Left renal pelvis (tissue), 4 donors: ENCODE measurements around the gene ENTPD6. TPM values are rescaled to one million over a fixed set of nuclear protein-coding genes. Genes with fewer than 3 reads are reported as not detected.
"Not testable (repeated sequence)": the region's sequence is repeated elsewhere in the genome, so short reads cannot be mapped to it uniquely, and the experiment has no call there.

Experiments
- DNase-seq, 4 donors: peaks; one replicate each; pipeline ENCODE4 v3.0.0-alpha.2; 2013; ENCODE audit warnings: low read depth in 4 of 4, low spot score in 3 of 4
- polyA plus RNA-seq, 4 donors: library from polyadenylated mRNA; unstranded; fragments of 120-200 nt; gene quantifications; one replicate each; pipeline ENCODE4 v1.2.1, GENCODE V29; 2013; ENCODE audit not compliant: insufficient read length in 4 of 4

The ENTPD6 gene
- polyA plus RNA-seq, 4 donors: 28.0 to 49.2 (median 40.4) TPM

DNA sequence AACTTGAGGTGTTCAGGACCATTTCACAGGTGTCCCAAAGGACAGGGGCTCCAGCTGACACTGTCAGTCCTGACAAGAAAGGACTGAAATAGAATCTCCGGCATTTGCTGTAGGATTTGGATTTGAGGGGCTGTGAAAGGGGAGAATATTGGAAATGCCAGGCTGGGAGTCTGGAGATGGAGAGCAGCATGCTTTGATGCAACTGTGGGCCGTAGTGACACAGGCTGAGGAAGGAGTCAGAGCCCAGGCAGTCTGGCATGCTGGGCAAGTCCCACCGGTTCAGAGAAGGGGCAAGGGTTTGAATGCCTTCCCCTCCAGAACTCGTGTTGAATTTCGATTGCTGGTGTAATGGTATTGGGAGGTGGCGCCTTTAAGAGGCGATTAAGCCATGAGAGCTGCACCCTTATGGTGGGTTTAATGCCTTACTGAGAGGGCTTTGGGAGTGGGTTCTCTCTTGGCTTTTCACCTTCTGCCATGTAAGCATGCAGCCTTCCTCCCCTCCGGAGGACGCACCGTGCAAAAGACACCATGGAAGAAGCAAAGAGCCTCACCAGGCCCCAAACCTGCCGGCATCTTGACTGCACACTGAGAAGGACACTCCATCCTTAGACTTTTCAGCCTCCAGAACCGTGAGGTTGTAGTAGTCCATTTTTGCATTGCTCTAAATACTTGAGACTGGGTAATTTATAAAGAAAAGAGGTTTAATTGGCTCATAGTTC, 43.0 kb downstream of the ENTPD6 start:
- no peak for DNase-seq

DNA sequence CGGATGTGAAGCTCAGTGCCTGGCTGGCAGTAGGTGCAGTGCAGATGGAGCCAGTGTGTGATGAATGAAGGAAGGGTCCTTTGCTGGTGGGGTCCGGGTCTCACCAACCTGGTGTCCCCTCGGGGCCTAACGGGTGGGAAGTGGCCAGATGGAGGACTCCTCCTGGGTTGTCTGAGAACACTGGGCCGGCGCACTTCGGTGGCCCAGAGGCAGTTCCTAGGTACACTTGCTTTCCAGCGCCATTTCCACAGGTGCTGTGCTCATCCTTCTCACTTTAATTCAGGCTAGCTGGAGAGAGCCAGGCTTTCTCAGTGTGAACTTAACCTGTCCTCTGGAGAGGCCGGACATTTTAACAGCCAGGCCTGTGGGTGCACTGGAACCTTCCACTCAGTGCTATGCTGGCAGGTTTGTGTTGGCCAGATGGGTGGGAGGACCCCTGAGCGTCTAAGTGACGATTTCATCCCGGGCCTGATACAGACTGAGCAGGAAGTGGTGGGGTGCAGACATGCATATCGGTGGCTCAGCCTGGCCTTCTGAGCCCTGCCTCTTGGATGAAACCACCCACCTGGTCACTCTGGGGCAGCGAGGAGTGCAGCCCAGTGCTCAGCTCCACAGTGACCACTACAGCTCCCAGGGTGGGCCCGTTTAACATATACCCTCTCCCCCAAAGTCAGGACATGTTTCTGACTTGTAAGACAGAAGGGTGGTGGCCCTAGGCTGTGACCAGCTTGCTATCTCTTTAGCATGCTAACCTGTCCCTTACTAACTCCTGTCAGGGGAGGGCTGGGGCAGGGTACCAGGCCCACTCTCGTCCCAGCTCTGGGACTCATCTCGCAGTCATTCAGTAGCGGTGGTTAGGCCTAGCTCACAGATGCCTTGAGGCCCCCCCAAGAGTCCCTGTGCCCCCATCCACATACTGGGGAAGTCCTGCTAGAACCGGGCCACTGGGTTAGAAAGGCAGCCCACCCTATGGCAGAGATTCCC, 44.2 kb downstream of the ENTPD6 start:
- no peak for DNase-seq

DNA sequence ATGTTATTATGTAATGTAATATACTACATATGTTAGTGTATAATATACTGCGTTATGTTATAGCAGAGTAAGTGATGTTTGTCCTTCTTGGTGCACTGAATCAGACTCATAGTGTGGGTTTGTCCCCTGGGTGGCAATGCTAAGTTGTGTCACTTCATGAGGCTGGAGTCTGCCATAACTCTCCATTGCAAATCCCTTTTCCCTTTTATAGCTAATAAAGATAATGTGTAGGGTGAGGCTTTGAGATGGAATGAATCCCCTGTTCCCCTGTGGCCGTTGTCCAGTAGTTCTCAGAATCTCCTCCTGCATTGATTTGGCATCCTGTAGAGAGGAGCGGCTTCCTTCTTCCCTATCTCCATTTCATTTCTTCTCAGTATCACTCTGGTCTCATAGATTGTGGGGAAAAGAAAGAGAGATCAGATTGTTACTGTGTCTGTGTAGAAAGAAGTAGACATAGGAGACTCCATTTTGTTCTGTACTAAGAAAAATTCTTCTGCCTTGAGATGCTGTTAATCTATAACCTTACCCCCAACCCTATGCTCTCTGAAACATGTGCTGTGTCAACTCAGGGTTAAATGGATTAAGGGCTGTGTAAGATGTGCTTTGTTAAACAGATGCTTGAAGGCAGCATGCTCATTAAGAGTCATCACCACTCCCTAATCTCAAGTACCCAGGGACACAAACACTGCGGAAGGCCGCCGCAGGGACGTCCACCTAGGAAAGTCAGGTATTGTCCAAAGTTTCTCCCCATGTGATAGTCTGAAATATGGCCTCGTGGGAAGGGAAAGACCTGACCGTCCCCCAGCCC, 45.5 kb downstream of the ENTPD6 start:
- not testable (repeated sequence) for DNase-seq

DNA sequence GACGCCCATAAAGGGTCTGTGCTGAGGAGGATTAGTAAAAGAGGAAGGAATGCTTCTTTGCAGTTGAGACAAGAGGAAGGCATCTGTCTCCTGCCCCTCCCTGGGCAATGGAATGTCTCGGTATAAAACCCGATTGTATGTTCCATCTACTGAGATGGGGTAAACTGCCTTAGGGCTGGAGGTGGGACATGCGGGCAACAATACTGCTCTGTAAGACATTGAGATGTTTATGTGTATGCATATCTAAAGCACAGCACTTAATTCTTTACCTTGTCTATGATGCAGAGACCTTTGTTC, 46.1 kb downstream of the ENTPD6 start:
- not testable (repeated sequence) for DNase-seq

DNA sequence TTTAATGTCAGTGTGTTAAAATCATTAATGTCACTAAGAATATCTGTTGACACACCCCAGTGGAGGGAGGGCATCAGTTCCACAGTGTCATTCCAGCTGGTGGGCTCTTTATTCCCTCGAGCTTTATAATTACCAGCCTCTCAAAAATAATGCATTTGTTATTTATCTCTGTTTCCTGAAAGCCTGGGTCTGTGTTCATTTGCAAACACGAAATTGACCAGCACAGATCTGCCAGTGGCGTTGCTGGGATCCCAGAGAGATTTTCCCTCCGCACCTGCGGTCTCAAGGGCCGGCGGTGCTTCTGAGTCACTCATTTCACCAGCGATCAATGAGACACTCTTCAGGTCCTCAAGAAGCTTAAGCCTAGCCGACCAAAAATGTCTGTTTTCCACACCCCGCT, 46.7 kb downstream of the ENTPD6 start:
- DNase-seq: no peak

DNA sequence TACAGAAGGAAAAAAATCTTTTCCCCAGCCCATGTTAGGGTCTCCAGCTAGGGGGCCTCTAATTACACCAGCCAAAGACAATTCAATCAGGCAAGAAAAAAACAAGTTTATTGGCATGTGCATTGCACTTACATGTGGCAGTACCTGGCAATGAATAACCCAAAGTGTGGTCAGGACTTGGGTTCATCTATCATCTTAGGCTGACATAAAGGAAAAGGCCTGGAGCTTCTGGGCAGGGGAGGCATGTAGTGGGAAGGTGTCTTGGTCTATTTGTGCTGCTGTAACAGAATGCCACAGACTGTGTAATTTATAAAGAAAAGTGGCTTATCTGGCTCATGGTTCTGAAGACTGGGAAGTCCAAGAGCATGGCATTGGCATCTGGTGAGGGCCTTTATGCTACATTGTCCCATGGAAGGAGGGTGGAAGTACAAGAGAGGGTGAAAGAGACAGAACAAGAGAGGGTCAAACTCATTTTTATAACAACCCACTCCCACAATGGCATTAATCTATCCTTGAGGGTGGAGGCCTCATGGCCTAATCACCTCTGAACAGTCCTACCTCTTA, 48.0 kb downstream of the ENTPD6 start:
- DNase-seq: no peak

DNA sequence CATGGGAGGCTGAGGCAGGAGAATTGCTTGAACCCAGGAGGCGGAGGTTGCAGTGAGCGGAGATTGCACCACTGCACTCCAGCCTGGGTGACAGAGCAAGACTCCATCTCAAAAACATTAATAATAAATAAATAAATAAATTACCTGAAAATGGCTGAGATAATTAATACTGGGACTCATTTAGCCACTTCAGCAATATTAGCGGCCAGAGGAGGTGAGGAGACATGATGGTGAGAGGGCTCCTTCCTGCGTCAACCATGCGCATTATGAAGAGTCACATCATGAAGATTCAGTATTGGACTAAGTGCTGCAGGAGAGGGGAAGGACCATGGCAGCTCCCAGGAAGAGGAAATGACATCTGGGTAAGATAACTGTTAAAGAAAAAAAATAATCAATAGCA, 49.5 kb downstream of the ENTPD6 start:
- no peak for DNase-seq

DNA sequence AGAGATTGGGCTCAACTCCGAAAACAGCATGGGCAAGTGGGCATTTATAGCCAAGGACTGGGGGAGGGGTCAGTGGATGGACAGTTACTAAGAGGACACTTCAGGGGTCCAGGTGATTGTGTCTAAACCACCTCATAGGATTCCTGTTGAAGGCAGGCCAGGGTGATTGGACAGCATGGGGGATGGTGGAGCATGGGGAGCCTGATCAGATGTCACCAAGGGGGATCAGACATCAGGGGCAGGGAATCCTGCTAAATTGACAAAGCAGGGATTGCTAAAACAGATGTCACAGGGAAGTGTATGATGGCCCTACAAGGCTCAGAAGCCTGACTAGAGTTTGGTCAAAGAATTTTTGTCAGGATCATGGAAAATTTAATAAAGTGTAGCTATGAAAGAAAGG, 49.9 kb downstream of the ENTPD6 start:
- DNase-seq: no peak

DNA sequence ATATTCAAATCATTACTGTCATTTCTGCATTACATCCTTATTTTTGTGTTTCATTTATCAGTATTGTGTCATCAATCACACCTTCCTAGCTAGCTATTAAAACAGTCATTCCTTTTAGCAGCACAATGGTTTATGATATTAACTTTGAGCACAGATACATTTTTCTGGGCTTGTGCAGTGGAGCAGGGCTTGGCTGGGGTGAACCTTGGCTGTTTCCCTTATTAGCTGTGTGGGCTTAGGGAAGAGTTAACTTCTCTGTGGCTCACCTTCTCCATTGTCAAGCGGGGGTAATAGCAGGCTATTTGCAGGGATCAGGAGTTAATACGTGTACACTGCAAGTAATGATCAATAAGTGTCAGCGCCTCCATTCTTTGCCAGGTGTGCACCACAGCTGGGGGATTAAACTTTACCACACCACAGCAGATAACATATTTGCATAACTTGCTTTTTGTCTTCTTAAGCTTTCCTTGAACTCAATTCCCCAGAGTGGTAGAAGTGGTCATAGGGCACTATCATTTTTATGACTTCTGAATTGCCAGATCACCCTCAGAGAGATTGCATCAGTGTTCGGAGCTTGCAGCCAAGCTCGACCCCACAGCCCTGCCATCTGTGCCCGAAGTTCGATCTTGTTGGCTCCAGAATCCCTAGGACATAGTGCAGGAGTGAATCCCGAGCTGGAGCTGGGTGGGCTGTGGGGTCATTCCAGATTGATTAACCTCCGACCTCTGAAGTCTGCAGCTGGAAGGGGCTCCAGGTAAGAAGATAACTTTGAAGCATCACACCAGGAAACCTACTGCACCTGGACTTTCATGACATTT, 50.9 kb downstream of the ENTPD6 start:
- no peak for DNase-seq

DNA sequence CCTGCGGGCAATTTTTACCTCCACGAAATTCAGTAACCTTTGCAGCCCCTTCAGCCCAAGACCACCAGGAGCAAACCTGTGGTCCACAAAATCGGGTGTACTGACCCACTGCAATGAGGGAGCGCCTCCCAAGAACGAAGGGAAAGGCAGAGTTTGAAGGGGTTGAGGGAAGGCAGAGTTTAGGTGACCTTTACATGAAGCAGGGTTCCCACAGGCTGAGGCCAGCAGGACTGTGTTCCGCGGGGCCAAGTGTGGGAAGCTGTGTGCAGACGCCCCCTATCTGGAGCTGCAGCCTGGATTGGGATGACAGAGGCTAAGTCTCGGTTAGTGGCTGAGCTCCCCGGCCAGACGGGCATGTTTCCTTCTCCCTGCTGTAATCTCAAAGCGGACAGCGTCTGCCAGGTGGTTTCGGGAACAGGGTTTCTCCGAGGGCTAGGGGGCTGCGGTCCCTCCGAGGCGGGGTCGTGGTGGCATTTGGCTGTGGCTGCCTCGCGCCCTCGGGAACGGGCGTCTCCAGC, 51.5 kb downstream of the ENTPD6 start:
- DNase-seq: peak in 1 of 4 donors; percentile 25

DNA sequence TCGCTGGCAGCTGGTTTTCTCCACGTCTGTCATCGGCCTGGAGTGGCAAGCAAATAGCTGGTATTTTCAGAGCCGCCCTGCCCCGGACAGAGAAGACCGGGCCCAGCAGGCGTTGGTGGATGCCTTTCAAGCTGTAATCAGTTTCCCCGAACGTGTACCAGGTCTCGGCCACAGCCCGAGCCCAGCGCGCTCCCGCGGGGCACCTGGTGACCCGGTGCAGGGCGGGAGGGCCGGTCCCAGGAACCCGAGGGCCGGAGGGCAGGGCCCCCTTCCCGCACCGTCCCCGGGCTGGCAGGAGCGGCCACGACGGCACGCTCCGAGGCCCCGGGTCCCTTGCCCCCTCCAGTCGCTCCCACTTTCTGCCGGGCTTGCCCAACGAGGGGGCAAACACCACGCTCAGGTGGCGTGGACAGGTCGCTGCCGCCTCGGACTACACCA, 52.0 kb downstream of the ENTPD6 start:
- DNase-seq: peak in 1 of 4 donors; percentile 26

DNA sequence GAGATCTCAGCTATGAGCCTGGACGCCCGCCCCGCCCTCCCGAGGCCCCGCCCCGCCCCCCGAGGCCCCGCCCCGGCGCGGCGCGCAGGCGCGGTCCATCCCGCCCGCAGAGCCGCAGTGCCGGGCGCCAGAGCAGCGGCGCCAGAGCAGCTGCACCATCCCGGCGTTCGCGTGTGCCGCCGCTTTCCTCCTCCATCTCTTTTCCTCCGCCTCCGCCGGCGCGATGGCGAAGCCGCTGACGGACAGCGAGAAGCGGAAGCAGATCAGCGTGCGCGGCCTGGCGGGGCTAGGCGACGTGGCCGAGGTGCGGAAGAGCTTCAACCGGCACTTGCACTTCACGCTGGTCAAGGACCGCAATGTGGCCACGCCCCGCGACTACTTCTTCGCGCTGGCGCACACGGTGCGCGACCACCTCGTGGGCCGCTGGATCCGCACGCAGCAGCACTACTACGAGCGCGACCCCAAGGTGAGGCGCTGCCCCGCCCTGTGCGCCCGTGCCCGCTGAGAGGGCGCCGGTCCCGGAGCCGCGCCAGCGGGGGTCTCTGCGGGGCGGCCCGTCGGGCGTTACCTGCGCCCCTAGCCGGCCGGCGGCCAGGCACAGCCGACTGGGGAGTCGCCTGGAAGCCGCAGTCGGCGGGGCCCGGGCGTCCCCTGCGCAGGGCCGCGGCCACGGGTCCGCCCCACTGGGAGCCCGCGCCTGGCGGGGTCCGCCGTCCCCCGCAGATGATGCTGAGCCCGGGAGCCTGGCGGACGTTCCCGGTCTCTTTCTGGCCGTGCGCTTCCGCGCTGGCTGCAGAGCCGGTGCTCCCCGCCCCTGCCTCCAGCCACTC, 52.7 kb downstream of the ENTPD6 start, which contains the start of gene PYGB:
TSS of gene PYGB (plus strand) at position 130 of the 830 bp plus-strand sequence. CDS start at position 224, 94 bp downstream.
- DNase-seq: peak; percentile 45 to 69 (median 62)

DNA sequence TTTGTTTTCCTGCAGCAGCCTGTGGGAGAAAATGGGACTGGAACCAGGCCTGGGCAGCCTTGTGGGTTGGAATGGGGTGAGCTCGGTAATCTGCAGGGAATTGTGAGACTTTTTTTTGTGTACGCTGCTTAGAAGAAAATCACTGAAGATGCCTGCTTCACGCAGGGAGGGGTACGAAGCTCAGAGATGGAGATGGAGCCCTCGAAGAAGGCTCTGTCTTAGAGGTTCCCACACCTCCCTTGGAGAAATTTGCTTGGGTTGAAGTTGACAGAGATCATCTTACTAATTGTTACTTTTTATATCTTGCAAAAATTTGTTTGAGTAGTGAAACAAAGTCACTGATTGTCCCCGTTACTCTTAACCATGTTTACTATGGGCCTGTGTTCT, 53.3 kb downstream of the ENTPD6 start:
- no peak for DNase-seq

DNA sequence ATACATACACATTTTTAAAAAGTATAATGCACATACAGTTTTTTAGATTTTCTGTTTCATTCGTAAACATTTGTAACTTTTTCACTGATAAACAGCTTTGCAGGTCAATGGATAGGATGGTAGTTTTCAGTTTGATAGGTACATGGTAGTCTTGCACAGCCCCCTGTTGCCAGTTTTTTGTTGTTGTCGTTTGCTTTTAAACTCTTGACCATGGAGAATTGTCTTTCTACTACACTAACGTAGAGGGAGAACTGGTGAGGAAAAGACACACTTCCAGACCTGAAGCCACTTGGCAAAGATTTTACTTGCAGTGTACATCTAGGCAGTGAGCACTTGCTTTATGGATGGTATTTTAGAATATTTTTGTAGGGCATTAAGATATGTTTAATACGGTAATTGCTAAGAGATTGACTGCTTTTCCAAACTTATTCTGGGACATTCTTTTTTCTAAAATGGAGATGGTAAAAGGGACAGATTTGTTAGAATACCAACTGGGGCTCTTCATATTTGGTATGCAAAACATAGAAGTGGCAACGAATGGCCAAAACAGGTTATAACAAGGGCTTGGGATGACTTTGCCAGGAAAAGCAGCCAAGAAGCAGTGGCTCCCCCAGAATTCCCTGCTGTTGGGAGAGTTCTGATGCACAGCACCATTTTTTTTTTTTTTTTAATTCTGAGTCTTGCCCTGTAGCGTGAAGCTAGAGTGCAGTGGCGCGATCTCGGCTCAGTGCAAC, 53.9 kb downstream of the ENTPD6 start:
- no peak for DNase-seq

DNA sequence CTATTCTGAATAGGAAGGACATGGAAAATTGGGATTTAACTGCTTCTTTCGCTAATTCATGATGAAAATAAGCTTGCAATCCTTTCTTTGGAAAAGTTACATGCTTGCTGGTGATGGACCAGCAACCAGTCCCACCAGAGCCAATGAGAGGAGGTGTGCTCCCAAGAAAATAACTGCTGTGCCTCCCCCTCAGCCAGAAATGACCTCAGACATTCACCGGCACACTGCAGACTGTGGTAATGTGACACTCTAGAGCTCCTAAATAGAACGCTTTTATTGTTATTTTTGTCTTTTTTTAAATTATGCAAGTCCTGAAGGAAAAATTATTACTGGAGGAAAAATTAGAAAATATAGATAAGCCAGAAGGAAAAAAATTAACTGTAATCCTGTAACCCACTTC, 55.0 kb downstream of the ENTPD6 start:
- no peak for DNase-seq

DNA sequence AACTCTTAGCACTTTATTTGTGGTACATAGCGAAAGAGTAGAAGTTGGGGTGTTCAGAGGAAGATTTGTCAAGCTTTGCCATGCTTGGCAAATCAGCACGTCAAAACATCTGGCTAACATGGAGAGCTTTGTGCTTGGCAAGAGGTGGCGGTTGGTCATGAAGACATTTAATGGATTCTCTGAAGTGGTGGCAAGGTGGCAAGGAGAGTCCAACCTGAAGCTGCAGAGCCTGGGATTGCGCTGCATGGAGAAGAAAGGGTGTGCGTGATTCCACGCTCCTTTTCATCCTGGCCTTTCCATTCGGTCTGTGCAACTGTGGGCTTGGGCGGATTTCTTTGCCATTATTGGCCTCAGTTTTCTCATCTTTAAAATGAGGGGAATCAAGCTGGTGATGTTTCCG, 55.5 kb downstream of the ENTPD6 start:
- DNase-seq: no peak

DNA sequence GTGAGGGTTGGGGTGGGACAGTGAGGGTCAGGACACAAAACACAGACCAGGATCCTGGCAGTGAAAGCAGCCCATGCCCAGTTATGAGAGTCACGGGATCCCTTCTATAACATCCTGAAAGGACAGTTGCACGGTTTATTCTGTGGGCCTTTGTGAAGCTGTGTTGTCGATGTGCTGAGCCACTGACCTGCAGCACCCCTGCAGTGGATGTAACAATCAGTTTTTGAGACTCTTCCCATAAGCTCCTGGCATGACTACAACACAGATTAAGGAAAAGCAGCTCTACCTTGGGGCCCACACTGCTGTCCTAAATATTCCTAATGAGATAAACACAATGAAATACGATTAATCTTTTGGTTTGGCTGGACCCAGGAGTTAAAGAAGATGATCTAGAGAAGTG, 56.0 kb downstream of the ENTPD6 start:
- DNase-seq: no peak

DNA sequence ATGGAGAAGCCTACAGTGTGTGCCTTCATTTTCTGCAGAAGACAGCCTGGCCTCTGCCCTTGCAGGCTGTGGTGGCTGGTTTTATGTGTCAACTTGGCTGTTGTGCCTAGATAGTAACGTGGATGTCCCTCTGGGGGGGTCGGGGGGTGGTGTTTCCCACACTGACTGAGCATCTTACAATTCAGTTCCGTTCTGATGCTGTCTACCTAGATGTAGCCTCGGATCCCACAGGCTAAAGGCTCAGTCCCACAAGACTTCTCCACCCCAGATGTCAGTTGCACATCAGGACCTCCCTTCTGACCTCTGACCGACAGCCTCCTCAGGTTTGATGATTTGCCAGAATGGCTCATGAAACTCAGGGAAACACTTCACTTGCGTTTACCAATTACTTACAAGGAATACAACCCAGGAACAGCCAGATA, 56.7 kb downstream of the ENTPD6 start:
- no peak for DNase-seq
